Large intestine (tissue), 3 donors: ENCODE measurements around the gene FANCB. TPM values are rescaled to one million over a fixed set of nuclear protein-coding genes. Genes with fewer than 3 reads are reported as not detected.

Experiments
- DNase-seq, 2 donors: peaks; one replicate each; pipeline versions ENCODE4 v3.0.0 to v3.0.0-alpha.2; 2013
- H3K27ac ChIP-seq: one replicate; pipeline ENCODE4 v1.5.1; 2013; ENCODE audit warnings: low read length
- H3K27me3 ChIP-seq: 2 replicates; pipeline ENCODE4 v1.6.1; 2013; ENCODE audit warnings: low read length; ENCODE audit not compliant: control insufficient read depth, insufficient read depth
- H3K36me3 ChIP-seq: 2 replicates; pipeline ENCODE4 v1.6.1; 2013; ENCODE audit warnings: low read length; ENCODE audit not compliant: control insufficient read depth, insufficient read depth
- H3K4me1 ChIP-seq: one replicate; pipeline ENCODE4 v1.6.1; 2013; ENCODE audit warnings: low read length; ENCODE audit not compliant: control insufficient read depth, insufficient read depth
- H3K4me3 ChIP-seq: one replicate; pipeline ENCODE4 v1.5.1; 2013; ENCODE audit warnings: low read length
- H3K9me3 ChIP-seq: one replicate; pipeline ENCODE4 v1.6.1; 2013; ENCODE audit warnings: mild to moderate bottlenecking, low read depth, low read length, moderate library complexity; ENCODE audit not compliant: control insufficient read depth
- WGBS: methylation state at CpG from one replicate; pipeline ENCODE4 v1.1.5; 2013; ENCODE audit warnings: low lambda C conversion rate; ENCODE audit not compliant: insufficient coverage; 5-methylcytosine and 5-hydroxymethylcytosine counted together
- polyA plus RNA-seq: library from polyadenylated mRNA; unstranded; fragments of 120-200 nt; gene quantifications from one replicate; pipeline ENCODE4 v1.2.1, GENCODE V29; 2013

FANCB gene
- polyA plus RNA-seq, 1 donor: 1.4 TPM

DNA sequence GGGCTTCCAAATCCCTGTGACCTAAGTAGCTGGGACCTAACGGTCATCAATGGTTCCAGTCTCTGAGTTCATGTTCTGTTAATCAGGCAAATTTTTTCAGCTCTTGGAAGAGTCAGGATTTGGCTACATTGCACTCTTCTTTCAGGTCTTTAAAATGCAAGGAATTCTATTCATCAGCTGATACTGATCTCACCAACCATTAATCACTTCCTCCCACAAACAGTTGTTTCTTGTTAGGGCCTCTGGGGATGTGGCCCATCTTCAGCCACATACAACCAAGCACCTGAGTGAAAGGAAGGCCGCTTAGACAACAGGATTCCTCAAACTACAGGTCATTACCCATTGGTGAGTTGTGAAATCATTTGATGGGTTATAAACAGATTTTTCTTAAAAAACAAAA, 71.7 kb downstream of the FANCB start:
- no peaks in the 10 kb centered on the region for H3K36me3 ChIP-seq
- WGBS: no CpG with 5 or more reads among the region's 2 CpGs
- no peaks in the 10 kb centered on the region for H3K27me3 ChIP-seq
- no peak for DNase-seq
- no peak overlapping the region for H3K27ac ChIP-seq
- H3K4me3 ChIP-seq: no peak overlapping the region
- no peaks in the 10 kb centered on the region for H3K9me3 ChIP-seq
- H3K4me1 ChIP-seq: no peaks in the 10 kb centered on the region

DNA sequence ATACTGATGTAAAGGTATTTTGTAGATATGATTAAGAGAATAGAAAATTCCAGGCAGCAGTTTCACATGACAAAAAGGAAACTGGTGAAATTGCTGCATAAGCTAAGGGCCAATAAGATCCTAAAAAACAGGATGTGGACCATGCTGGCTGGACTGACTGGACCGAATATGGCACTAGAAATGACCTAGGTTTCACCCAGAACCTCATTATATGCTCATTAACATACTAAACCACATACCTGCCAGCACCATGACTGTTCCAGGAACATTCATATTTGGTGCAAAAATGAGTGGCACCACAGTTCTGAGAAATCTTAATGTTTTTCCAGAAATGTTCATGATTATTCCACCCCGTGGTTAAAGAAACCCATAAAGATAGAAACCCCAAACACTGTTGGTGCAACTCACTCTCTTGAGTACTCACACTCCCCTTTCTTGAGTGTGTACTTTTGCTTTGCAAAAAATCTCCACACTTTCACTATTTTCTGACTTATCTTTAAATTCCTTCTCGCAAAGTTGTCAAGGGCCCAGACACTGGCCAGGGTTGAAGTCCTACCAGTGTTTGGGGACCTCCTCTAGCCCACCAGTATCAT, 74.0 kb downstream of the FANCB start:
- no peaks in the 10 kb centered on the region for H3K36me3 ChIP-seq
- WGBS: no CpG with 5 or more reads among the region's 3 CpGs

More for the DNA sequence above, 74.0 kb downstream of the FANCB start:
- H3K27ac ChIP-seq: no peak overlapping the region
- H3K4me3 ChIP-seq: no peak overlapping the region
- H3K4me1 ChIP-seq: no peaks in the 10 kb centered on the region
- H3K27me3 ChIP-seq: no peaks in the 10 kb centered on the region
- no peaks in the 10 kb centered on the region for H3K9me3 ChIP-seq
- DNase-seq: no peak

Other genes starting within 250 kb of the FANCB start
- 29.5 TPM for gene MOSPD2, start 352 bp upstream of the FANCB start, polyA plus RNA-seq